HUES48 (cell line): ENCODE measurements around the gene RHO.

Experiments used
- H3K27ac ChIP-seq: one replicate; pipeline ENCODE4 v1.7.0; 2013; ENCODE audit warnings: low read depth, low read length, inconsistent platforms
- H3K27me3 ChIP-seq: 2 replicates; pipeline ENCODE4 v1.6.1; 2013; ENCODE audit warnings: mild to moderate bottlenecking, low read length; ENCODE audit not compliant: control insufficient read depth, insufficient read depth
- H3K36me3 ChIP-seq: 2 replicates; pipeline ENCODE4 v1.6.1; 2013; ENCODE audit warnings: low read length; ENCODE audit not compliant: control insufficient read depth, insufficient read depth
- H3K4me1 ChIP-seq: 2 replicates; pipeline ENCODE4 v1.6.1; 2013; ENCODE audit warnings: mild to moderate bottlenecking, low read length; ENCODE audit not compliant: control insufficient read depth, insufficient read depth
- H3K4me3 ChIP-seq: 2 replicates; pipeline ENCODE4 v1.5.1; 2013; ENCODE audit warnings: mild to moderate bottlenecking, low read depth, low read length
- H3K9ac ChIP-seq: 2 replicates; pipeline ENCODE4 v1.6.1; 2013; ENCODE audit warnings: mild to moderate bottlenecking, low read depth, low read length, moderate library complexity
- H3K9me3 ChIP-seq: 2 replicates; pipeline ENCODE4 v1.6.1; 2013; ENCODE audit warnings: low read length; ENCODE audit not compliant: control insufficient read depth, insufficient read depth

RHO gene

DNA sequence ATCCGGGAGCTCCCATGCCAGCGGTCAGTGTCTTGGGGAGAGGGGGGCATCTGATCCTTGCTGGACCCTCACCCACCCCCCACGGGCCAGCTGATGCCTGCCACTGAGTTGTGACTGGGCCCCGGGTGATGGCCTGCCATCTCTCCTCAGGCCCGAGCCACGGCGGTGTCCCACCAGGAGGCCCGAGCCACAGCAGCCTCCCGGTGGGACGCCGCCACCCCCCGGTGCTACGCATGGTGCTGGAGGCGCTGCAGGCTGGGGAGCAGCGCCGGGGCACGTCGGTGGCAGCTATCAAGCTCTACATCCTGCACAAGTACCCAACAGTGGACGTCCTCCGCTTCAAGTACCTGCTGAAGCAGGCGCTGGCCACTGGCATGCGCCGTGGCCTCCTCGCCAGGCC is 18.8 kb downstream of the RHO start:
- H3K36me3 ChIP-seq = no peaks in the 10 kb centered on the region
- H3K27me3 ChIP-seq = no peaks in the 10 kb centered on the region
- H3K4me3 ChIP-seq = no peak overlapping the region
- peaks cover 6% of the 10 kb centered on the region; the same call in 1 of the 2 replicates for H3K4me1 ChIP-seq
- no peak overlapping the region for H3K27ac ChIP-seq
- H3K9me3 ChIP-seq = no peaks in the 10 kb centered on the region
- H3K9ac ChIP-seq = no peak overlapping the region

DNA sequence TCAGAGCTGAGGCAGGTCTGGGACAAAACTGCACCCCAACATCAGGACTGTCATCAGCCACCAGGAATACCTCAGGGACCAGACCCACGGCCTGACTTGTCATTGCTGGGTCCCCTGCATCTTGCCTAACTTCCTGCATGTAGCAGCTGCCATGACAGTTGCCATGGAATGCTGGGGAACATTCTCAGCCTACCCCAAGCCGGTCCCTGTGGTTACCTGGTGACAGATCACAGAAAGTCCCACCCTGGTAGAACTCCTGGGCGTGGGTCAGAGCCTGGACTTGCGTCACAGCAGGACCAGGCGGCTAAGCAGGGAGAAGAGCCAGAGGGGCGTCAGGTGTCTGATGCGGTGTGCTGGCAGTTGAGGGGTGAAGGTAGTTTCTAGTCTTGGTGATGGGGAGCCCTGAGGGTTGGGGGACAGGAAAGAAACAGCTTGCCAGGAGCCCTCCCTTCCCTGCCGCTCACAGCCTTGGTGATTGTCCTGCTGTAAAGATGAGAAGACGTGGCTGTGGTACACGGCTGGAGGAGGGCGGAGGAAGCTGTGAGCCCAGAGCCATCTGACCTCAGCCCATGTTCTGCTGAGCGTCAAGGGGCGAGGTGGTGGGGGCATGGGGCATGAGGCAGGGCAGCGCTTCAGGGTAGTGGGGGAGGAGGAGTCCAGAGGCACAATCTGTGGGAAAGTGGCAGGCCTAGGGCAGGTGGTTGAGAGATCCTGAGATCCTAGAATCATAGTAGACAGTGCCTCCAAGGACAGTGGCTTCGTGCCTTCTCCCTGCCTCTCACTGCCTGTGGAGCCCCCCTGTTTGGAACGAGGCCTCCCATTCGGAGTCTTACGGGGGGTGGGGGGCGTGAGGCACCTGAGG is 19.9 kb downstream of the RHO start:
- no peak overlapping the region for H3K9ac ChIP-seq
- H3K4me1 ChIP-seq = peaks cover 5% of the 10 kb centered on the region; the same call in 1 of the 2 replicates

DNA sequence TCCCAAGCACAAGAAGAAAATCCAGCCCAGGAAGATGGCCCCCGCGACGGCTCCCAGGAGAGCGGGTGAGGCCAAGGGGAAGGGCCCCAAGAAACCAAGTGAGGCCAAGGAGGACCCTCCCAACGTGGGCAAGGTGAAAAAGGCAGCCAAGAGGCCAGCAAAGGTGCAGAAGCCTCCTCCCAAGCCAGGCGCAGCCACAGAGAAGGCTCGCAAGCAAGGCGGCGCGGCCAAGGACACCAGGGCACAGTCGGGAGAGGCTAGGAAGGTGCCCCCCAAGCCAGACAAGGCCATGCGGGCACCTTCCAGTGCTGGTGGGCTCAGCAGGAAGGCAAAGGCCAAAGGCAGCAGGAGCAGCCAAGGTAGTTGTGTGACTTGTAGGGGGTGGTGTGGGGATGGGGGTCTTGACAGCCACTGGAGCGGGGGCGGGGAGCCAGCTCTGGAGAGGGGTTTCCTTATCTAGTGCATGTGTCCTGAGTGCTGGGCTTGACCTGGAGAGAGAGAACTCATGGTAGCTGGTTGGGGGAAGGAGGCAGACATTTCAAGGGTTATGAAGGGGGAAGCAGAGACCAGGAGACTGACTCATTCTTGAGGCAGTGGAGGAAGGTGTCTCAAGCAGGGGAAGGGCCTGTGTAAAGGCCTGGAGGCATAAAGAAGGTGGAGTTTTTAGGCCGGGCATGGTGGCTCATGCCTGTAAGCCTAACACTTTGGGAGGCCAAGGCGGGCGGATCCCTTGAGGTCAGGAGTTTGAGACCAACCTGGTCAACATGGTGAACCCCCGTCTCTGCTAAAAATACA is 20.8 kb downstream of the RHO start:
- no peak overlapping the region for H3K27ac ChIP-seq
- no peak overlapping the region for H3K9ac ChIP-seq
- no peaks in the 10 kb centered on the region for H3K4me1 ChIP-seq
- H3K9me3 ChIP-seq = no peaks in the 10 kb centered on the region
- H3K36me3 ChIP-seq = no peaks in the 10 kb centered on the region
- H3K27me3 ChIP-seq = no peaks in the 10 kb centered on the region
- H3K4me3 ChIP-seq = no peak overlapping the region

More for the DNA sequence above, 19.9 kb downstream of the RHO start:
- Histone ChIP-seq H3K9me3 (no peaks in the 10 kb centered on the region), H3K4me3 (no peak overlapping the region), H3K36me3 (no peaks in the 10 kb centered on the region), H3K27ac (no peak overlapping the region), H3K27me3 (no peaks in the 10 kb centered on the region)

DNA sequence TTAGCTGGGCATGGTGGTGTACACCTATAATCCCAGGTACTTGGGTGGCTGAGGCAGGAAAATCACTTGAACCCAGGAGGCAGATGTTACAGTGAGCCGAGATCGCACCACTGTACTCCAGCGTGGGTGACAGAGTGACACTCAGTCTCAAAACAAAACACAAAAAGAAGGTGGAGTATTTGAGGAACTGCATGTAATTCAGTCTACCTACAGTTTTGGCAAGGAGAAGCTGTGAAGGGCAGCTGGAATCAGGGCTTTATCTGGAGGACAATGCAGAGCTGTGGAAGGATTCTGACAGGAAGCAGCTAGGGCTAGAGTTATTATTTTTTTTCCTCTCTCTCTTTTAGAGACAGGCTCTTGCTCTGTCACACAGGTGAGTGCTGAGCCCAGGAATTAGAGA is 21.4 kb downstream of the RHO start:
- Histone ChIP-seq H3K27me3 (no peaks in the 10 kb centered on the region), H3K36me3 (no peaks in the 10 kb centered on the region), H3K4me1 (no peaks in the 10 kb centered on the region), H3K9me3 (no peaks in the 10 kb centered on the region), H3K4me3 (no peak overlapping the region), H3K27ac (no peak overlapping the region), H3K9ac (no peak overlapping the region)

DNA sequence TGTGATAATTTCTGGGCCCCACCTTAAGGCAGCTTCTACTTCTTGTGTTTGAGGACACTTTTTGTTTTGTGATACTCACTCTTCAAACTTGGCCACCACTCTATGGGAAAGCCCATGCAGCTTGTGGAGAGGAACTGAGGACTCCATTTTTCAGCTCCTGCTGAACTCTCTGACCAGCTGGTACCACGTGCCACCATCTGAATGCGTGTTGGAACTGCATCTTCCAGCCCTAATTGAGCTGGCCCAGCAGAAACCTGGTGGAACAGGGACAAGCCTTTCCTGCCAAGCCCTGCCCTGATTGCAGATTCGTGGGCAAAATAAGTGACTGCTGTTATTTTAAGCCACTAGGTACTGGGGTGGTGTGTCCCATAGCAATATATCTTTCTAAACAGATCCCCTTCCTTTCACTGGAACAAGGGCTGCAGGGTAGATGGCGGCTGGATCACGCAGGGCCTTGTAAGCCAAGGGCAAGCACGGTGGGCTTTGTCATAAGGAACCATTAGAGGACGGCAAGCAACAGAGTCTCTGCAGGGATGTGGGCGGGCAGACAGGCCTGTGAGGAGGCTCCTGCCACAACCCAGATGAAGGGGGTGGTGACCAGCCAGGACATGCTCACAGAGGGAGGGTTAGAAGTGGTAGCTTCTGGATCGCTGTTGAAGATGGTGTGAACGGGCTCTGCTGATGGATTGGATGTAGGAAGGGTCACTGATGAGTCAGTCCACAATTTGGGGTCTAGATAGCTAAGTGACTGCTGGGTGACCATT is 24.0 kb downstream of the RHO start:
- Histone ChIP-seq H3K4me3 (no peak overlapping the region), H3K27me3 (no peaks in the 10 kb centered on the region), H3K36me3 (no peaks in the 10 kb centered on the region), H3K9ac (no peak overlapping the region), H3K9me3 (no peaks in the 10 kb centered on the region), H3K4me1 (no peaks in the 10 kb centered on the region), H3K27ac (no peak overlapping the region)

DNA sequence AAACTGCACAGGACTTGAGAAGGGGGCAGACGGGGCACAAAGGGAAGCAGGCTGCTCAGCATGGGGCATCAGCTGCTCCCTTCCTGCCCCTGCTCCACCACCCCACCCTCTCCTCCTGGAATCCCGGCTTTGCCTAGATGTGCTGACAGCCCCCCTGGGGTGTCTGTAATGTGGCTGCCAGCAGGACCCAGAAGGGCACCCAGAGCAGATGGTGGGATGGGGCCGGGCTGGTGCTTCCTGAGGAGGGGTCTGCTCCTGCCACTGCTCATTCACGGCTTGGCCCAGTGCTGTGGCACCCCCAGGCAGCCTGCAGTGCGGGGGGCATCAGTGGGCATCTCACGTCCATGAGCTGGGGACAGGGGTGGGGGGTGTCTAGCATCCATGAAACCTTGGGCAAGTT is 24.7 kb downstream of the RHO start:
- H3K27ac ChIP-seq = no peak overlapping the region
- H3K36me3 ChIP-seq = peaks cover 5% of the 10 kb centered on the region; the same call in 1 of the 2 replicates
- no peaks in the 10 kb centered on the region for H3K27me3 ChIP-seq
- H3K4me3 ChIP-seq = no peak overlapping the region
- H3K9me3 ChIP-seq = no peaks in the 10 kb centered on the region
- H3K4me1 ChIP-seq = no peaks in the 10 kb centered on the region
- no peak overlapping the region for H3K9ac ChIP-seq

DNA sequence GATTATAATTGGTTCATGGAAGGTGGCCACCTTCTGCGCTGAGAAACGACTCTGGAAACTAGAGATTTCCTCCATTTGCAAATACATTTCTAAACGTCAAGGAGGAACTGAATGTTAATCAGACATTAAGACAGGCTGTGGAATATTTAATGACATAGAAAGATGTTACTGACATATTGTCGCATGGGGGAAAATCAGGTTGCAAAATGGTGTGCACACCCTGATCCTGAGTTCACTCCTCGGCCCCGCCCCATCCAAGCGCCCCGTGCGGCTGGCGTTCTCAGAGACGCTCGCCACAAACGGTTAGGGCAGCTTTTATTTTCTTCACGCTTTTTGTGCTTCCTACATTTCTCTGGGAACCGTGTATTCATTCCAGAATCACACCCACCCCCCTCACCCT is 25.3 kb downstream of the RHO start:
- Histone ChIP-seq H3K9me3 (no peaks in the 10 kb centered on the region), H3K4me1 (no peaks in the 10 kb centered on the region), H3K27me3 (no peaks in the 10 kb centered on the region), H3K4me3 (no peak overlapping the region), H3K36me3 (peaks cover 6% of the 10 kb centered on the region; the same call in 1 of the 2 replicates), H3K27ac (no peak overlapping the region), H3K9ac (no peak overlapping the region)

DNA sequence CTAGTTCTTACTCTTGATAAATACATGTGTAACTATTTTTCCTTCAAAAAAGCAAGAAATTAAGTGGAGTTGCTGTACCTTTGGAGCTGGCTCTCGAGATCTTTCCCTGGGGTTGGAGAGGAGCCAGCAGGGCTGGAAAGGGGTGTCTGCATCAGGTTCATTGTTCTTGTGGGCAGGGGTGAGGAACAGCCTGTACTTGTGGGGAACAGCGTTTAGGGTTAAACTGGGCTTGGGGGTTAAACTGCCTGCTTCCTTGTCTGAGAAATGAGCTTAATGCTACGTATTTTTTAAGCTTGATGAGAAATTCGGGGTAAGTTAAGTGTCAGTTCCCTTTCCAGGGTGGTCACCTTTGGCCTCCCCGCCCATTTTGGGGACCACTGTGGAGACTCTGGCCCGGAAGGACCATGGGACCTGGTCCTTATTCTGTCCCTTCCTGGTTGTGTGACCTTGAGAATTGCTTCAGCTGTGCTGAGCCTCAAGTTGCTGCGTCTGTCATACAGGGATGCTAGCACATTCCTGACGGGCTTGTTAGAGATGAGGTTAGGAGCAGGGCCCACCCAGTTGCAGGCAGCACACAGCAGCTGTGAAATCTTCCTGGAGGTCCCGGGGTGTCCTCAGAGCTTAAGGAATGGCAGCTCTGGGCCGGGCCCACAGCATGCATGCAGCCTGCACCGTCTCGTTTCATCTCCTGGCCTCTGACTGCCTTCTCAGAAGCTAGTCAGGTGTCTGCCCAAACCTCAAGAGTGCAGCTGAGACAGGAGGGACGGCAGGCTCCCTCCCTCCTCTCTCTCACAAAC is 26.1 kb downstream of the RHO start:
- no peaks in the 10 kb centered on the region for H3K4me1 ChIP-seq
- H3K27ac ChIP-seq = no peak overlapping the region
- H3K27me3 ChIP-seq = no peaks in the 10 kb centered on the region
- H3K9me3 ChIP-seq = no peaks in the 10 kb centered on the region
- peaks cover 6% of the 10 kb centered on the region; the same call in 1 of the 2 replicates for H3K36me3 ChIP-seq
- H3K4me3 ChIP-seq = no peak overlapping the region
- H3K9ac ChIP-seq = no peak overlapping the region

DNA sequence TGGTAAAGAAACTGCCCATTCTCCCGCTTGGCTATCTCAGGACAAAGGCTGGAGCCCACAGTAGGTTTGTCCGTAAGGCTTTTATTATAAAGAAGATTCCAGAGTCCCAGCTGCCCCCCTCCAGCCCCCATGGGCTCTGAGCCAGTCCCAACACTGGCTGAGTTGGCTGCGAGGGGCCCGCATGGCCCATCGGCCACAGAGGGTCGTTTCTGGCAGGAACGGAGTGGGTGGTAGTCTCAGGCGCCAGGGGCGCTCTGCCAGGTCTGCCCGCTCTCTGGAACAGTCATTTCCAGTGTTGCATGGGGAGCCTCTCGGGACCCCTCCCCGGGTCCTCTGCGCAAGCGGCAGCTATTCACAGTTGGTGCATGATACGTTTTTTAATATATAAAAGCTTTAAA is 26.7 kb downstream of the RHO start:
- Histone ChIP-seq H3K9ac (no peak overlapping the region), H3K27me3 (no peaks in the 10 kb centered on the region), H3K27ac (no peak overlapping the region), H3K4me3 (no peak overlapping the region), H3K36me3 (peaks cover 6% of the 10 kb centered on the region; the same call in 1 of the 2 replicates), H3K4me1 (no peaks in the 10 kb centered on the region), H3K9me3 (no peaks in the 10 kb centered on the region)

DNA sequence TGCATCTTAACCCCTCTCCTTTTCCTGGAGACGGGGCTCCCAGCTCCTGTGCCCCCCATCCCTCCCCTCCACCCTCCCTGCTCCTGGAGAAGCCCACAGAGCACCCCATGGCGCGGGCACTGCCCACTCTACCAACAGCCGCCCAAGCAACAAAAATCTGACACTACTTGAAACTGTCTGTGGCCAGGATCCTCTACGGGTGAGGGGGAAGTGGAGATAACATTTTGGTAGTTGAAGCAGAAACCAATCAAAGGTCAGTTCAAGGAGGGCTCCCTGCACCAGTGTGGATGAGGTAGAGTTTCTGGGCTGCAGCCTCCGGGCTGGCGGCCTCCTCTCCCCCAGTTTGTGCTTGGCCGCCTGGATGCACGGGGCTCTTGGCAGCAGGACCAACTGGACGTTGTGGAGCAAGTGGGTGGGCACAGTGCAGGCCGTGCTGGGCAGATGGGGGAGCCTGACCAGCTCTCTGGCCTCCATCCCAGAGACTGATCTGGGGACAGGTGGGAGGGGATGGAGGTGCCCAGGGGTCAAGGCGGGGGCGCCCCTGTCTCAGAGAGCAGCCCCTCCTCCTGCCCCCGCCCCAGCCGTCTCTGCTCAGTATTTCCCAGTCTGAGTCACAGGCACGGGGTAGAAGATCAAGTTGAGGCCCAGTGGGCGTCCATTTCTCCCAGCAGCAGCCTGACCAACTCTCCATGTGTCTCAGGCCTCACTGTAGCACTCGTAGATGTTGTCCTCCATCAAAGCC is 27.3 kb downstream of the RHO start:
- no peak overlapping the region for H3K9ac ChIP-seq
- H3K9me3 ChIP-seq = no peaks in the 10 kb centered on the region
- H3K27me3 ChIP-seq = no peaks in the 10 kb centered on the region
- no peak overlapping the region for H3K4me3 ChIP-seq
- H3K4me1 ChIP-seq = no peaks in the 10 kb centered on the region
- no peak overlapping the region for H3K27ac ChIP-seq
- peaks cover 6% of the 10 kb centered on the region; the same call in 1 of the 2 replicates for H3K36me3 ChIP-seq
